ENCODE measurements around the gene STAU1.

- no peak for TF ChIP-seq POLR2A (IDR thresholded peaks at IDR 0.05)
- TF ChIP-seq CTCF (IDR thresholded peaks at IDR 0.05 in 4 of 5, conservative IDR thresholded peaks at IDR 0.05 in 1 of 5), result no peak
These were observed 24.4 kb downstream of the STAU1 start for GRCh38 chr20:49163696-49164095.

Measured in gastrocnemius medialis (tissue), 4 donors.